Fibroblast of lung (primary cell): ENCODE results near the gene HDHD3. TPM values are rescaled to one million over a fixed set of nuclear protein-coding genes. Genes with fewer than 3 reads are reported as not detected.

ENCODE experiments used
- DNase-seq, 2 donors: peaks; one replicate each; pipeline versions ENCODE4 v3.0.0 to v3.0.0-alpha.2; 2010; ENCODE audit warnings: low read depth in 2 of 2
- H2AFZ ChIP-seq: 2 replicates; pipeline ENCODE4 v1.5.1; 2012; ENCODE audit warnings: low read length, control low read depth, inconsistent platforms
- H3K27ac ChIP-seq: 2 replicates; pipeline ENCODE4 v1.5.1; 2011; ENCODE audit warnings: low read length, control low read depth; ENCODE audit not compliant: insufficient read depth
- H3K27me3 ChIP-seq: 2 replicates; pipeline ENCODE4 v1.5.1; 2011; ENCODE audit warnings: mild to moderate bottlenecking, low read length; ENCODE audit not compliant: control insufficient read depth, insufficient read depth
- H3K36me3 ChIP-seq: 2 replicates; pipeline ENCODE4 v1.5.1; 2011; ENCODE audit warnings: low read length; ENCODE audit not compliant: control insufficient read depth, insufficient read depth
- H3K4me1 ChIP-seq: 2 replicates; pipeline ENCODE4 v1.5.1; 2011; ENCODE audit warnings: low read length; ENCODE audit not compliant: control insufficient read depth, insufficient read depth; ENCODE audit errors: extremely low read depth
- H3K4me2 ChIP-seq: 2 replicates; pipeline ENCODE4 v1.5.1; 2011; ENCODE audit warnings: low read length, control low read depth; ENCODE audit not compliant: insufficient read depth; ENCODE audit errors: extremely low read depth
- H3K4me3 ChIP-seq, 4 experiments: fragments of 200-600 bp in 1 of 4; sonication (generic) in 1 of 4; replicated peaks in 1 of 4; 2 replicates each; pipeline ENCODE4 v1.5.1; 2011 to 2016; ENCODE audit warnings: low read length in 4 of 4, low read depth in 3 of 4, mild to moderate bottlenecking in 3 of 4, control low read depth in 2 of 4, inconsistent platforms in 1 of 4, mixed read lengths in 1 of 4; ENCODE audit not compliant: insufficient read depth in 1 of 4; ENCODE audit errors: control extremely low read depth in 1 of 4
- H3K79me2 ChIP-seq: 2 replicates; pipeline ENCODE4 v1.5.1; 2012; ENCODE audit warnings: mild to moderate bottlenecking, low read length, inconsistent platforms; ENCODE audit not compliant: control insufficient read depth, insufficient read depth
- H3K9ac ChIP-seq: 2 replicates; pipeline ENCODE4 v1.5.1; 2011; ENCODE audit warnings: mild to moderate bottlenecking, low read length, control low read depth; ENCODE audit not compliant: insufficient read depth
- H3K9me3 ChIP-seq: 2 replicates; pipeline ENCODE4 v1.5.1; 2012; ENCODE audit warnings: low read depth, low read length; ENCODE audit not compliant: control insufficient read depth, insufficient read depth
- H4K20me1 ChIP-seq: 2 replicates; pipeline ENCODE4 v1.5.1; 2011; ENCODE audit warnings: low read length; ENCODE audit not compliant: control insufficient read depth, insufficient read depth; ENCODE audit errors: extremely low read depth
- EZH2 ChIP-seq: IDR thresholded peaks from 2 replicates; pipeline ENCODE4 v1.5.1; 2012; ENCODE audit warnings: low read length, control low read depth, mild to moderate bottlenecking; ENCODE audit errors: missing control alignments
- polyA plus RNA-seq, 2 donors: library from polyadenylated mRNA; depleted of rRNA in 1 of 2; stranded (reverse) in 1 of 2; unstranded in 1 of 2; fragments of >200 nt; gene quantifications; 2 replicates each; pipeline ENCODE4 v1.2.1, GENCODE V29; 2011 to 2012; ENCODE audit warnings: missing spikeins in 1 of 2
- total RNA-seq: library from RNA; depleted of rRNA; stranded (reverse); fragments of >200 nt; gene quantifications from 2 replicates; pipeline ENCODE4 v1.2.1, GENCODE V29; 2014
- TF ChIP-seq, protein P1 (sequence below), 2 donors: IDR thresholded peaks in 1 of 2; conservative IDR thresholded peaks in 1 of 2; 1 replicate in 1 of 2; 2 replicates in 1 of 2; pipeline ENCODE4 v1.5.1; 2011 to 2012; ENCODE audit warnings: low read length in 2 of 2, control low read depth in 1 of 2, inconsistent platforms in 1 of 2, low read depth in 1 of 2, mild to moderate bottlenecking in 1 of 2

The HDHD3 gene
- total and polyA plus RNA-seq, 2 donors (not counting 1 experiment from before 2014, with no cell fraction given) = 6.5 to 14.2 TPM

DNA sequence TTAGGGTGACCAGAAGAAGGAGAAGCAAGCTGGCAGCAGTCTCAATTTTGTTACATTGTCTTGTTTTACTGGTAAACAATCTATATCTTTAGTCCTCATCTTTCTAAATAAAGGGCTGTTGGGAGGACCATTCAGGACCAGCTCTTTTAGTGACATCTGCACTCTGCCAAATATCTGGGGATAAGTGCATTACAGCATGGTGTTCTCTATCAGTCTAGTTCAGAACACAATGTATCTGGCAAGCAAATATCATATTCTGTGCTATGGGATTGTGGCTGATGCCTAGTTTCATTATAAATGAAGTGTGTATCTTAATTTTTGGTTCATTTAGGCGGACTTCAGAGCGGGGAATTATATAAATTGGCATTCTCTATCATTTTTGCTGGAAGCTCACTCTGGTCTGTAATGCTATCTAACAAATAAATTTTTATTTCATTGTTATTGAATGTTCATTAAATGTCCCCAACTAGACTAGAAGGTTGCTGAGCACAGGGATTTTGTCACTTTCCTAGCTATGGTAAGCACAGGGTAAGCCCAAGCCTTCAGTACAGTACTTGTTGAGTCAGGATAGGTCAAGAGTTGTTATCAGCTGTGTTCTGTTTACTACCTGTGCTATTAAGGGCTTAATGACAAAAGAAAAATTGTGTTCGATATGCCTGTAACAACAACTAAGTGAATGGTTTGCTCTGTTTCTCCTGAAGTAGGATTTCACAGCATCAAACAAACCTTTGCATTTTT is 48.6 kb downstream of the HDHD3 start:
- Histone ChIP-seq H3K9me3 (no peaks in the 10 kb centered on the region), H3K27me3 (no peaks in the 10 kb centered on the region), H3K4me1 (no peaks in the 10 kb centered on the region), H3K27ac (no peak overlapping the region), H3K79me2 (no peaks in the 10 kb centered on the region), H2AFZ (no peak overlapping the region), H3K4me3 (no peak overlapping the region), H3K9ac (no peak overlapping the region), H4K20me1 (no peaks in the 10 kb centered on the region), H3K4me2 (no peak overlapping the region), H3K36me3 (no peaks in the 10 kb centered on the region)
- DNase-seq = no peak
- TF ChIP-seq, protein P1, sequence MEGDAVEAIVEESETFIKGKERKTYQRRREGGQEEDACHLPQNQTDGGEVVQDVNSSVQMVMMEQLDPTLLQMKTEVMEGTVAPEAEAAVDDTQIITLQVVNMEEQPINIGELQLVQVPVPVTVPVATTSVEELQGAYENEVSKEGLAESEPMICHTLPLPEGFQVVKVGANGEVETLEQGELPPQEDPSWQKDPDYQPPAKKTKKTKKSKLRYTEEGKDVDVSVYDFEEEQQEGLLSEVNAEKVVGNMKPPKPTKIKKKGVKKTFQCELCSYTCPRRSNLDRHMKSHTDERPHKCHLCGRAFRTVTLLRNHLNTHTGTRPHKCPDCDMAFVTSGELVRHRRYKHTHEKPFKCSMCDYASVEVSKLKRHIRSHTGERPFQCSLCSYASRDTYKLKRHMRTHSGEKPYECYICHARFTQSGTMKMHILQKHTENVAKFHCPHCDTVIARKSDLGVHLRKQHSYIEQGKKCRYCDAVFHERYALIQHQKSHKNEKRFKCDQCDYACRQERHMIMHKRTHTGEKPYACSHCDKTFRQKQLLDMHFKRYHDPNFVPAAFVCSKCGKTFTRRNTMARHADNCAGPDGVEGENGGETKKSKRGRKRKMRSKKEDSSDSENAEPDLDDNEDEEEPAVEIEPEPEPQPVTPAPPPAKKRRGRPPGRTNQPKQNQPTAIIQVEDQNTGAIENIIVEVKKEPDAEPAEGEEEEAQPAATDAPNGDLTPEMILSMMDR (conservative IDR thresholded peaks at IDR 0.05 in 1 of 2, IDR thresholded peaks at IDR 0.05 in 1 of 2; ENCODE audit: low read depth in 1 of 2, low read length in 2 of 2) = no peak
- TF ChIP-seq EZH2 = no peak

DNA sequence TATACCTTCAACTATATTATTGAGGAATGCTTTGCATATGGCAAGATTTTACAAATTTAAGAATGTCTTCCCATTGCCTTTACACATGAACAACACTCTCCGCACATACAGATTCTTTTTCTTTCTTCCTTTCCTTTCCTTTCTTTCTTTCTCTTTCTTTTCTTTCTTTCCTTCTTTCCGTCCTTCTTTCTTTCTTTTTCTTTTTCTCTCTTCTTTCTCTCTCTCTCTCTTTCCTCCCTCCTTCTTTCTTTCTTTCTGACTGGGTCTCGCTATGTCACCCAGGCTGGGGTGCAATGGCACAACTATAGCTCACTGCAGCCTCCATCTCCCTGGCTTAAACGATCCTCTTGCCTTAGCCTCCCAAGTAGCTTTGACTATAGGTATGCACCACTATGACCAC is 50.6 kb downstream of the HDHD3 start:
- no peak overlapping the region for H3K27ac ChIP-seq
- no peaks in the 10 kb centered on the region for H3K36me3 ChIP-seq
- H3K79me2 ChIP-seq = no peaks in the 10 kb centered on the region
- H3K4me2 ChIP-seq = no peak overlapping the region
- no peak for DNase-seq
- TF ChIP-seq EZH2 = no peak
- TF ChIP-seq, protein P1 (conservative IDR thresholded peaks at IDR 0.05 in 1 of 2, IDR thresholded peaks at IDR 0.05 in 1 of 2; ENCODE audit: low read depth in 1 of 2, low read length in 2 of 2) = no peak
- no peaks in the 10 kb centered on the region for H4K20me1 ChIP-seq
- no peak overlapping the region for H3K4me3 ChIP-seq
- H3K9me3 ChIP-seq = no peaks in the 10 kb centered on the region
- H2AFZ ChIP-seq = no peak overlapping the region
- no peaks in the 10 kb centered on the region for H3K4me1 ChIP-seq
- no peaks in the 10 kb centered on the region for H3K27me3 ChIP-seq
- H3K9ac ChIP-seq = no peak overlapping the region

Other genes starting within 250 kb of the HDHD3 start
- 12.6 and 17.8 TPM in 2 replicates for gene SLC31A2, start 226.0 kb downstream of the HDHD3 start, total RNA-seq
- 15.7 and 17.8 TPM in 2 replicates for gene SLC31A2, start 226.0 kb downstream of the HDHD3 start, polyA plus RNA-seq
- 12.8 and 21.0 TPM in 2 replicates for gene FKBP15, start 155.7 kb downstream of the HDHD3 start, total RNA-seq
- gene FKBP15, start 155.7 kb downstream of the HDHD3 start, polyA plus RNA-seq = 25.3 and 28.8 TPM in 2 replicates
- 31.1 and 44.4 TPM in 2 replicates for gene SLC31A1, start 155.4 kb downstream of the HDHD3 start, total RNA-seq
- 33.0 and 40.9 TPM in 2 replicates for gene SLC31A1, start 155.4 kb downstream of the HDHD3 start, polyA plus RNA-seq
- gene CDC26, start 101.4 kb downstream of the HDHD3 start, total RNA-seq = 33.9 and 48.0 TPM in 2 replicates
- 59.9 and 63.2 TPM in 2 replicates for gene CDC26, start 101.4 kb downstream of the HDHD3 start, polyA plus RNA-seq
- 25.1 and 30.3 TPM in 2 replicates for gene PRPF4, start 101.3 kb downstream of the HDHD3 start, total RNA-seq
- gene PRPF4, start 101.3 kb downstream of the HDHD3 start, polyA plus RNA-seq = 19.5 and 32.3 TPM in 2 replicates
- not detected in 2 replicates for gene RNF183, start 73.6 kb downstream of the HDHD3 start, total RNA-seq
- not detected in 2 replicates for gene RNF183, start 73.6 kb downstream of the HDHD3 start, polyA plus RNA-seq
- gene WDR31, start 36.7 kb downstream of the HDHD3 start, total RNA-seq = 3.1 and 4.0 TPM in 2 replicates
- 1.2 and 1.6 TPM in 2 replicates for gene WDR31, start 36.7 kb downstream of the HDHD3 start, polyA plus RNA-seq
- gene BSPRY, start 27.4 kb downstream of the HDHD3 start, total RNA-seq = not detected in 2 replicates
- not detected in 2 replicates for gene BSPRY, start 27.4 kb downstream of the HDHD3 start, polyA plus RNA-seq
- 22.6 and 42.1 TPM in 2 replicates for gene ALAD, start 24.3 kb upstream of the HDHD3 start, total RNA-seq
- 13.1 and 14.0 TPM in 2 replicates for gene ALAD, start 24.3 kb upstream of the HDHD3 start, polyA plus RNA-seq
- gene POLE3, start 33.7 kb upstream of the HDHD3 start, total RNA-seq = 17.3 and 22.6 TPM in 2 replicates
- gene POLE3, start 33.7 kb upstream of the HDHD3 start, polyA plus RNA-seq = 45.9 and 68.5 TPM in 2 replicates
- 0.50 and 0.51 TPM in 2 replicates for gene C9orf43, start 33.8 kb upstream of the HDHD3 start, total RNA-seq
- gene C9orf43, start 33.8 kb upstream of the HDHD3 start, polyA plus RNA-seq = 0.25 and 0.61 TPM in 2 replicates
- 49.8 and 74.3 TPM in 2 replicates for gene RGS3, start 86.7 kb upstream of the HDHD3 start, total RNA-seq
- gene RGS3, start 86.7 kb upstream of the HDHD3 start, polyA plus RNA-seq = 48.1 and 58.4 TPM in 2 replicates